ENCODE results near the gene THOC6. TPM values are rescaled to one million over a fixed set of nuclear protein-coding genes. Genes with fewer than 3 reads are reported as not detected.

THOC6 gene
- total RNA-seq, 1 experiment from 2014 or later = 68.2 TPM

DNA sequence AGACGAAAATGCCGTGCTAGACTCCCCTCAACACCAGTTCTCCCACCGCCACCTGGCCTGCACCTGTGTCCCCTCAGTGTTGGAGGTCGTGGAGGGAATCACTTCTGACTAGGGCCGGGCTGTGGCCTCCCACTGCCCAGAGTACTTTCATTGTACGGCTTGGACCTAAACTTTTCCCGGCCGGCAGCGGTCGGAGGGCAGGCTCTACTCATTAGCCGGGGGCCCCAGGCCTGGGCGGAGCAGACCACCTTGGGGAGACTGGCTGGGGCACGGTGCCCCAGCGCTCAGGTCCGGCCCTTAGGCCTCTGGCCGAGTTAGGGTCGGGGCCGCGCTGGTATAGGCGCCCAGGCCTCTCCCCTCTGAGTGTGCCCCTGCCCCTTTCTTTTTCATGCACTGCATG, 6.5 kb upstream of the THOC6 start:
- Histone ChIP-seq H4K5ac (ENCODE audit: insufficient read length, low read depth, low read length) (no peak overlapping the region), H2BK120ac (ENCODE audit: low read depth, low read length, poor library complexity, severe bottlenecking) (no peak overlapping the region), H2AFZ (ENCODE audit: low read length) (no peak overlapping the region), H3K4me1 (ENCODE audit: insufficient read depth, low read length) (peaks cover 2% of the 10 kb centered on the region; the same call in 1 of the 2 replicates), H3K79me1 (ENCODE audit: insufficient read depth, low read depth, low read length, poor library complexity, severe bottlenecking) (no peaks in the 10 kb centered on the region), H3K18ac (ENCODE audit: insufficient read length, low read depth, low read length) (peak overlapping the region; percentile 58), H3K23ac (ENCODE audit: insufficient read length, low read depth, low read length) (no peak overlapping the region), H3K4ac (ENCODE audit: low read depth, low read length) (no peak overlapping the region; the same call in 1 of the 2 replicates), H3K9ac (ENCODE audit: extremely low read depth, insufficient read length, low read length) (peak overlapping the region; percentile 79), H3K14ac (ENCODE audit: insufficient read depth, low read length) (peak overlapping the region; percentile 65; the same call in 1 of the 2 replicates), H2BK15ac (ENCODE audit: low read depth, low read length) (no peak overlapping the region), H2AK5ac (ENCODE audit: insufficient read length, low read length) (no peak overlapping the region), H3K27me3 (ENCODE audit: insufficient read depth, low read length) (no peaks in the 10 kb centered on the region), H3K9me3 (ENCODE audit: control insufficient read depth, low read depth, low read length) (no peaks in the 10 kb centered on the region), H3K79me2 (ENCODE audit: insufficient read depth, low read length) (peaks cover 9% of the 10 kb centered on the region; the same call in 1 of the 2 replicates), H3K23me2 (ENCODE audit: insufficient read length, low read depth, low read length, poor library complexity, severe bottlenecking) (peaks cover 28% of the 10 kb centered on the region), H3K4me2 (ENCODE audit: insufficient read depth, insufficient read length, low read length) (peak overlapping the region; percentile 81), H3K56ac (ENCODE audit: insufficient read length, low read depth, low read length) (no peak overlapping the region), H4K8ac (replicated peaks; ENCODE audit: insufficient read length, low read depth, low read length) (no peak overlapping the region), H3T11ph (ENCODE audit: low read length) (no peak overlapping the region), H4K20me1 (ENCODE audit: control insufficient read depth, insufficient read depth, insufficient read length) (no peaks in the 10 kb centered on the region), H3K27ac (ENCODE audit: insufficient read length, low read depth, low read length) (no peak overlapping the region), H4K91ac (ENCODE audit: insufficient read length, low read depth, low read length) (no peak overlapping the region), H2BK5ac (ENCODE audit: insufficient read length, low read length) (no peak overlapping the region), H2BK20ac (ENCODE audit: low read depth, low read length, poor library complexity, severe bottlenecking) (no peak overlapping the region), H2BK12ac (ENCODE audit: insufficient read length, low read depth, low read length) (no peak overlapping the region)
- H3K9me3 Mint-ChIP-seq = no peaks in the 10 kb centered on the region; a peak in 2 of 5 replicates
- peaks cover 49 to 74% of the 10 kb centered on the region in 2 experiments for H3K4me1 Mint-ChIP-seq
- H3K36me3 Mint-ChIP-seq (ENCODE audit: insufficient read depth in 1 of 3, low read depth in 3 of 3) = peaks cover 24 to 44% (median 30%) of the 10 kb centered on the region in 3 experiments
- TF ChIP-seq, protein P1, sequence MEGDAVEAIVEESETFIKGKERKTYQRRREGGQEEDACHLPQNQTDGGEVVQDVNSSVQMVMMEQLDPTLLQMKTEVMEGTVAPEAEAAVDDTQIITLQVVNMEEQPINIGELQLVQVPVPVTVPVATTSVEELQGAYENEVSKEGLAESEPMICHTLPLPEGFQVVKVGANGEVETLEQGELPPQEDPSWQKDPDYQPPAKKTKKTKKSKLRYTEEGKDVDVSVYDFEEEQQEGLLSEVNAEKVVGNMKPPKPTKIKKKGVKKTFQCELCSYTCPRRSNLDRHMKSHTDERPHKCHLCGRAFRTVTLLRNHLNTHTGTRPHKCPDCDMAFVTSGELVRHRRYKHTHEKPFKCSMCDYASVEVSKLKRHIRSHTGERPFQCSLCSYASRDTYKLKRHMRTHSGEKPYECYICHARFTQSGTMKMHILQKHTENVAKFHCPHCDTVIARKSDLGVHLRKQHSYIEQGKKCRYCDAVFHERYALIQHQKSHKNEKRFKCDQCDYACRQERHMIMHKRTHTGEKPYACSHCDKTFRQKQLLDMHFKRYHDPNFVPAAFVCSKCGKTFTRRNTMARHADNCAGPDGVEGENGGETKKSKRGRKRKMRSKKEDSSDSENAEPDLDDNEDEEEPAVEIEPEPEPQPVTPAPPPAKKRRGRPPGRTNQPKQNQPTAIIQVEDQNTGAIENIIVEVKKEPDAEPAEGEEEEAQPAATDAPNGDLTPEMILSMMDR (conservative IDR thresholded peaks at IDR 0.05) = no peak
- WGBS (ENCODE audit: extremely low coverage, insufficient read length, low lambda C conversion rate) = no CpG with 5 or more reads among the region's 20 CpGs
- no peak for DNase-seq
- peak overlapping the region; percentile 91 to 96 for H3K4me3 Mint-ChIP-seq
- H3K27ac Mint-ChIP-seq = peak overlapping the region; percentile 90 to 97 (median 91)
- H3K27me3 Mint-ChIP-seq (ENCODE audit: low read depth) = peaks cover 10% of the 10 kb centered on the region

Data from H9 (cell line).